Kidney epithelial cell (primary cell): ENCODE data around the gene FHL3. TPM values are rescaled to one million over a fixed set of nuclear protein-coding genes. Genes with fewer than 3 reads are reported as not detected.

ENCODE experiments used
- DNase-seq: peaks from one replicate; pipeline ENCODE4 v3.0.0-alpha.2; 2010; ENCODE audit warnings: low read depth
- H3K27me3 ChIP-seq: 2 replicates; pipeline ENCODE4 v1.6.0; 2011; ENCODE audit warnings: low read length; ENCODE audit not compliant: control insufficient read depth, insufficient read depth
- H3K36me3 ChIP-seq: 2 replicates; pipeline ENCODE4 v1.5.1; 2011; ENCODE audit warnings: low read length; ENCODE audit not compliant: control insufficient read depth, insufficient read depth
- H3K4me3 ChIP-seq: 2 replicates; pipeline ENCODE4 v1.5.1; 2011; ENCODE audit warnings: low read depth, mild to moderate bottlenecking, control low read depth, low read length
- CTCF ChIP-seq: IDR thresholded peaks from 2 replicates; pipeline ENCODE4 v1.5.1; 2011; ENCODE audit warnings: mild to moderate bottlenecking, moderate library complexity, low read length, control low read depth, inconsistent platforms; ENCODE audit not compliant: insufficient read depth, poor library complexity, severe bottlenecking
- total RNA-seq: library from RNA; depleted of rRNA; stranded (reverse); fragments of >200 nt; gene quantifications from 2 replicates; pipeline ENCODE4 v1.2.3, GENCODE V29; 2015

FHL3 gene
- total RNA-seq, 1 donor from 2014 or later = 40.8 TPM

GRCh38 chr1:37958690-37959089 lies 46.6 kb downstream of the FHL3 start:
- peak; percentile 85 for DNase-seq
- Histone ChIP-seq H3K27me3 (no peaks in the 10 kb centered on the region), H3K36me3 (peaks cover 2% of the 10 kb centered on the region), H3K4me3 (no peak overlapping the region)
- no peak for TF ChIP-seq CTCF

- H3K4me3 ChIP-seq = no peak overlapping the region
- no peak for TF ChIP-seq CTCF
- DNase-seq = no peak
- H3K27me3 ChIP-seq = no peaks in the 10 kb centered on the region
- H3K36me3 ChIP-seq = peaks cover 2% of the 10 kb centered on the region
These were observed 49.6 kb downstream of the FHL3 start for GRCh38 chr1:37955685-37956084.

- DNase-seq = no peak
- no peak for TF ChIP-seq CTCF
- H3K4me3 ChIP-seq = no peak overlapping the region
- no peaks in the 10 kb centered on the region for H3K27me3 ChIP-seq
- peaks cover 2% of the 10 kb centered on the region for H3K36me3 ChIP-seq
These were observed 50.9 kb downstream of the FHL3 start for GRCh38 chr1:37954316-37954971.

DNA sequence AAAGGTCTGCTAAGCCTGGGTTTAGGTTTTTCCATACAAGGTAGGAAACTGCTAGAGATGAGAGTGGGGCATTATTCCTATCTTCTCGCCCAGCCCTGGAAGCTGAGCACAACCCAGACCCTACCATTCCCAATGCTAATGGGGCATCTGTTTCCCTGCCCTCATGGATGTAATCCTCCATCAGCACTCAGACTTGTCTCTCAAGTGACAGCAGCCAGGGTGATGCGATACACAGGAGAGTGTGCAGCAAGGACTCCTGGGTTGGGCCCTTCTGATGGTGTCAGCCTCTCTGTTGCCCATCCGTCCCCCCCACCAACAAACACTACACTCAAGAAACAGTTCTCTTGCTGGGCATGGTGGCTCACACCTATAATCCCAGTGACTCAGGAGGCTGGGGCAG lies 52.6 kb downstream of the FHL3 start:
- H3K36me3 ChIP-seq = no peaks in the 10 kb centered on the region
- DNase-seq = no peak
- no peak overlapping the region for H3K4me3 ChIP-seq
- no peak for TF ChIP-seq CTCF
- H3K27me3 ChIP-seq = no peaks in the 10 kb centered on the region

- no peak for DNase-seq
- TF ChIP-seq CTCF = no peak
- H3K27me3 ChIP-seq = no peaks in the 10 kb centered on the region
- no peaks in the 10 kb centered on the region for H3K36me3 ChIP-seq
- H3K4me3 ChIP-seq = no peak overlapping the region
These were observed 53.3 kb downstream of the FHL3 start for GRCh38 chr1:37951783-37952624.
